HEK293 (cell line): ENCODE data around the gene TNS3.

Source experiments
- CTCF ChIP-seq: fragments of 450-650 bp; formaldehyde crosslinking; IDR thresholded peaks from 2 replicates; pipeline ENCODE4 v1.5.1; 2016; ENCODE audit warnings: missing biosample characterization, missing genetic modification characterization
- ZBTB49 ChIP-seq: fragments of 450-650 bp; formaldehyde crosslinking; IDR thresholded peaks from 2 replicates; pipeline ENCODE4 v1.5.1; 2016; ENCODE audit warnings: missing biosample characterization, missing genetic modification characterization, low read depth
- ZNF521 ChIP-seq: fragments of 450-650 bp; formaldehyde crosslinking; IDR thresholded peaks from 2 replicates; pipeline ENCODE4 v1.5.1; 2017; ENCODE audit warnings: missing biosample characterization, mild to moderate bottlenecking, missing genetic modification characterization

DNA sequence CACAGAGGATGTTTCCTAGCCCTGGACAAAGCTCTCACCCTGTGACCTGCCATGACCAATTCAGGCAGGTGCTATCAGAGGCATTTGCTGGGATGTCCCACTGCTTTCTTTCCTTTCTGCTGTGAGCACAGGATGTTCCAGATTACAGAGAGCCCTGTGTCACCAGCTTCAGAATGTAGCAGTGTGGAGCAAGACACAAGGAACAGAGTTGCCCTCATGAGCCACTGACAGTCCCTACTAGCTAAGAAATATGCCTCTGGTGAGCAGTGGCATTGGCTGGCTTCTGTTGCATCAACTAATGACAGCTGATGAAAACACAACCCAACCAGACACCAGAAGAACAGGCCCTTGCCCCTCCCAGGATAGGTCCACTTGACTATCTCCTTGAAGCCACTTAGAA, 337.2 kb downstream of the TNS3 start:
- TF ChIP-seq ZBTB49 (tag by site-specific recombination) (no peak), ZNF521 (tag by site-specific recombination) (no peak), CTCF (tag by site-specific recombination) (no peak)
